ENCODE results near the gene COMT. TPM values are rescaled to one million over a fixed set of nuclear protein-coding genes. Genes with fewer than 3 reads are reported as not detected.

COMT gene
- total and polyA plus RNA-seq, 2 donors: 53.6 to 74.5 TPM

DNA sequence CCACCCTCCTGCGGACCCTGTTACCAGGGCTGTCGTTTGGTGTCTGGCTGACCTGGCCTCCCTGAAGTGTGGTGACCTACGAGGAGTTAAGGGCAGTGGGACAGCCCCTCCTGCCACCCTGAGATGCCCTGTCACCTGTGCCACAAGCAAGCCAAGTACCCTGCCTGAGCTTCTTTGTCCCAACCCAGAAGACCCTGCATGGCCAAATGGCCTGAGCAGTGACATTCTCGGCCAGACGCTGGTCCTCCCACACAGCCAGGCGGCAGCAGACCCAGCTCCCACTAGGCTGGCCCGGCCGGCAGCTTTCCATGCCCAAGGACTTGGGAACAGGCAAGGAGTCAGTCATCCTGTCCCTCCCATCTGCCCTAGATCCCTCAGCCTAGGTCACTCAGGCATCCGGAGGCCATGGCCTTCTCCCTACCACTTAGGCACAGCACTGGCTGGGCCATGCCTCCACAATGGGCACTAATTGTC is 67.5 kb downstream of the COMT start:
- Histone ChIP-seq H3K4me3 (ENCODE audit: low read length in 2 of 2) (no peak overlapping the region), H3K9me3 (ENCODE audit: control insufficient read depth in 2 of 2, insufficient read depth in 1 of 2, low read length in 1 of 2) (no peaks in the 10 kb centered on the region), H3K27me3 (ENCODE audit: control insufficient read depth in 2 of 2, insufficient read depth in 1 of 2, low read length in 1 of 2) (peaks cover 0 to 7% of the 10 kb centered on the region in 2 donors), H3K27ac (ENCODE audit: low read depth in 1 of 2, low read length in 1 of 2) (no peak overlapping the region), H3K36me3 (ENCODE audit: control insufficient read depth in 2 of 2, insufficient read depth in 2 of 2, low read length in 1 of 2) (no peaks in the 10 kb centered on the region), H3K4me1 (ENCODE audit: control insufficient read depth in 2 of 2, insufficient read depth in 2 of 2, low read length in 2 of 2) (no peaks in the 10 kb centered on the region)
- 98% methylated on average over 9 of the region's 9 CpGs for WGBS
- DNase-seq (ENCODE audit: low read depth in 6 of 9, low spot score in 9 of 9): no peak

DNA sequence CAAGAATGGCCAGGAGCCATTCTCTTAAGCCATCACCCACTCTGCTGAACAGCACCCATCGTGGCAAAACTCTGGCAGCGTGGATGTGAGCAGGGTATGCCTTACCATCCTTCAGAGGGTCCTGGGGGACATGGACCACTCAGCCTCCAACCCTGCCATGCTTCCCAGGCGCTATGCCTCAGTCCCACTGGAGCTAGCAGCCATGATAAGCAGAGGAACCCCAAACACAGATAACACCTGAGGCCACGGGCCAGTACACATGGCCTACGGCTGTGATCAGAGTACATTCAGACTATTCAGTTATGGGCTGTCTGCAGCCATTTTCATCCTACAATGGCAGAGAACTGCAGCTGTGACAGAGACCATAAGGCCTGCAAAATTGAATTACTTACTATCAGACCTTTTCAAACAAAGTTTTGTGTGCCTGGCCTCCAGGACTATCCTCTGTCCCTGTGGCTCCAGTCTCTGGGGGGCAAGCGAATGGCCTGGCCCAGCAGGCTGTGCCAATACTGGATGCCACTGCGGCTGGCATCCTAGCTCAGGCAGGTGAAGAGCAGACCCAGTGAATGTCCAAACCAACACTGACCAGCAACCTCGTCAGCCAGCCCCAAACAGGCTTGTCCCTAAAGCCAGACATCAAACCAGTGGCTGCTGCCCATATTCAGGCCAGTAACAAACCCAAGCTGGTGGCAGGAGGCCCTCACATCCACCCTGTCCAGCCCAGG is 68.2 kb downstream of the COMT start:
- H3K27ac ChIP-seq (ENCODE audit: low read depth in 1 of 2, low read length in 1 of 2): no peak overlapping the region
- no peak for DNase-seq (ENCODE audit: low read depth in 6 of 9, low spot score in 9 of 9)
- H3K36me3 ChIP-seq (ENCODE audit: control insufficient read depth in 2 of 2, insufficient read depth in 2 of 2, low read length in 1 of 2): no peaks in the 10 kb centered on the region
- H3K27me3 ChIP-seq (ENCODE audit: control insufficient read depth in 2 of 2, insufficient read depth in 1 of 2, low read length in 1 of 2): peaks cover 2 to 12% of the 10 kb centered on the region in 2 donors
- no peaks in the 10 kb centered on the region for H3K9me3 ChIP-seq (ENCODE audit: control insufficient read depth in 2 of 2, insufficient read depth in 1 of 2, low read length in 1 of 2)
- WGBS: 96% methylated on average over 8 of the region's 8 CpGs
- no peak overlapping the region for H3K4me3 ChIP-seq (ENCODE audit: low read length in 2 of 2)
- no peaks in the 10 kb centered on the region for H3K4me1 ChIP-seq (ENCODE audit: control insufficient read depth in 2 of 2, insufficient read depth in 2 of 2, low read length in 2 of 2)

DNA sequence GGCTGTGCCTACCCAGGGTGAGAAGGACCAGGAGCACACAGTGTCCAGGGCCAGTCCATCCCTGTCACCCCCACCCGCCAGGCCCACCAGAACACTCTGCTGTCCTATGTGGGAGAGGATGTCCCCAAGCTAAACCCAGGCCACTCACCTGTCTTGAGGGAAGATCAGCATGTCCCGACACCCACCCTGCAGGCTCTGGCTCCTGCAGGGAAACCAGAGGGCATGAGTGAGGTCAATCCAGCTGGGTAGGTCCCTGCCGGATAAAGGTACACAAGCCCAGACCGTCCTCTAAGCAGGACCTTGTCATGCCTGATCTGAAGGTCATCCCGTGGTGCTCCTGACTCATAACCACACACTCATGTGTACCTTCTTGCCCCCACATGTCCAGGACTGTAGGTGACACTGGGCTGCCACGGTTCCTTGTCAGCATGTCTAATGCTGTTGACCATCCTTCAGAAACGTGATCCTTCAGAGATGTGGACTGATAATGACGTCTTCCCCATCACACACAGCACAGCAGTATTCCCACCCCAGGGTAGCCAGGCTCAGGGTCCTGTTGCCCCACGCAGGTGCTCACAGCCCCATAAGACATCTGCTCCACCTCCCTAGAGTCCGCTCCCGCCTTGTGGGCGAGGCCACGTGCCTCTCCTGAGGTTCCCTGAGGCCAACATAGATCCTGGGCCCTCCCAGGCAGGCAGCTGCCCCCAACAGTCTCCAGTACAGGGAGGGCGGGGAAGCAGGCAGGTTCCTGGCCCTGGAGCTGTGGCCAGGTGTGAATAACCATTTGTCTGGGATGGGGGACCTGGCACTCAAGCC is 68.9 kb downstream of the COMT start:
- DNase-seq (ENCODE audit: low read depth in 6 of 9, low spot score in 9 of 9): no peak
- Histone ChIP-seq H3K36me3 (ENCODE audit: control insufficient read depth in 2 of 2, insufficient read depth in 2 of 2, low read length in 1 of 2) (no peaks in the 10 kb centered on the region), H3K4me3 (ENCODE audit: low read length in 2 of 2) (no peak overlapping the region), H3K9me3 (ENCODE audit: control insufficient read depth in 2 of 2, insufficient read depth in 1 of 2, low read length in 1 of 2) (no peaks in the 10 kb centered on the region), H3K4me1 (ENCODE audit: control insufficient read depth in 2 of 2, insufficient read depth in 2 of 2, low read length in 2 of 2) (no peaks in the 10 kb centered on the region), H3K27me3 (ENCODE audit: control insufficient read depth in 2 of 2, insufficient read depth in 1 of 2, low read length in 1 of 2) (peaks cover 10 to 20% of the 10 kb centered on the region in 2 donors), H3K27ac (ENCODE audit: low read depth in 1 of 2, low read length in 1 of 2) (no peak overlapping the region)
- 94% methylated on average over 14 of the region's 14 CpGs for WGBS

DNA sequence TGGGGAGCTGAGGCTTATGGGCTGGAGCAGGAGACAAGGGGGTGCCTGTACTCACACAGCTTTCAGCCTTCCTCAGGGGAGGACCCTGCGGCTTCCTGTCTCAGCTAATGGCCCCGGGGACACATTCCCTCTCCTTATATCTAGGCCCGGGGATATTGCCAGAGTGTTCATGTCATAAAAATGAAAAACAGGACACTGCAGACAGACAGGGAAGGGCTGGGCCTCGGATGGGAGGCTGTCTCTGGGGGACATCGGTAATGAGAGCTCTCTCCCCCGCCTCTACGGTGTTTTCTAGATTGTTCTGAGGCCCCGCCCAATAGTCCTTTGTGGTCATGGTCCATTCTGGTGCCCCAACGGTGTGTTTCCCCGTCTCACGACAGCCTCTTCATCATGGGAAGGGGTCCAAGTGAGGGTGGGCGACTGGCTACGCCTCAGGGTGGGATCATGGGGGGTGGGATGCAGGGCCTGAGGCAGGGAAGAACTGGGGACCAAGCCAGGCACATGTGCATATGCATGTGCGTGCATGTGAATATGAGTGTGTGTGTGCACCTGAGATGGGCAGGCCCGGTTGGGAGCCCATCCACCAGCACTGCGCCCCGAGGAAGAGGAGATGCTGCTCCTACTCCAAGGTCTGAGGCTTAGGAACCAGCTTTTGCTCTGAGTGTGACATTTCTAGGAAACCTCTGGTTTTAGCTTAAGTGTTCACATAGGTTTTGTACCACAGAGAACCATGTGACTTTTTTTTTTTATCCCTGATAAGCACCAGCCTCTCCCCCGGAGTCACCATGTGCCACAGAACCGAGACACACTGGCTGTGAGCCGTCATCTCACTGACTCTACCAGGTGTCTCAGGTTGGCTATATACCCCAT is 69.8 kb downstream of the COMT start:
- peaks cover 2 to 6% of the 10 kb centered on the region in 2 donors for H3K4me1 ChIP-seq (ENCODE audit: control insufficient read depth in 2 of 2, insufficient read depth in 2 of 2, low read length in 2 of 2)
- H3K9me3 ChIP-seq (ENCODE audit: control insufficient read depth in 2 of 2, insufficient read depth in 1 of 2, low read length in 1 of 2): no peaks in the 10 kb centered on the region
- DNase-seq (ENCODE audit: low read depth in 6 of 9, low spot score in 9 of 9): no peak
- peaks cover 18 to 28% of the 10 kb centered on the region in 2 donors for H3K27me3 ChIP-seq (ENCODE audit: control insufficient read depth in 2 of 2, insufficient read depth in 1 of 2, low read length in 1 of 2)
- no peaks in the 10 kb centered on the region for H3K36me3 ChIP-seq (ENCODE audit: control insufficient read depth in 2 of 2, insufficient read depth in 2 of 2, low read length in 1 of 2)
- H3K27ac ChIP-seq (ENCODE audit: low read depth in 1 of 2, low read length in 1 of 2): no peak overlapping the region
- 77% methylated on average over 20 of the region's 20 CpGs for WGBS
- no peak overlapping the region for H3K4me3 ChIP-seq (ENCODE audit: low read length in 2 of 2)

DNA sequence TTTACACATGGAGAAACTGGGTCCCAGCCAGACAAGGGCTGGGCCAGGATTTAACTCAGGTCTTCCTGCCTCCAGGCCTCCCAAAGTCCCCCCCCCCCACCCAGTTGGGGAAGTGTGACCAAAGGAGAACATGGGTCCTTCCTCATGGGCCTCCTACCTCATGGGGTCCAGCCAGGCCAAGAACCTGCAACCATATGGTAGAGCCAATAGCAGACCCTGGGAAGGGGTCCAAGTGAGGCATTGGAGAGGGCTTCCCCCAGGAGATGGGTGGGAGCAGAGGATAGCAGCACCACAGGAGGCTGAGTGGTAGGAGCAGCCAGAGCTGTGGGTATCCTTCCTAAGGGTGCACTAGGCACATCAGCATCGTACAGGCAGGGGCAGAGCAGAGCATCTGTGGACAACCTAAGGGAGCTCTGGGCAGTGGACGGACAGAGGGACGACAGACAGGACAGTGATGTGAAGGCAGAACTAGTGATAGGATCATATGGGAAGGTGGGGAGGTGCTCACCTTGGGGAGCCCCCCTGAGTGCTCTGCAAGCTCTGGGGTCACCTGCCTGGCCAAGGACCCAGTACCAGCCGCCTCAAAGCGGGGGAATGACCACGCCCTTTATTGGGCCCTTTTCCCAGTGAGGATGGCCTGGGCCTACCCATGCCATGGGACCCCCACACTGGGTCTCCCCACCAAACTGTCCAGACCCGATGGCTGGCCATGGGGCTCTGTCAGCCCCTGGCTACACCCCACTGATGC is 70.6 kb downstream of the COMT start:
- Histone ChIP-seq H3K4me3 (ENCODE audit: low read length in 2 of 2) (no peak overlapping the region), H3K27me3 (ENCODE audit: control insufficient read depth in 2 of 2, insufficient read depth in 1 of 2, low read length in 1 of 2) (peaks cover 22 to 35% of the 10 kb centered on the region in 2 donors), H3K36me3 (ENCODE audit: control insufficient read depth in 2 of 2, insufficient read depth in 2 of 2, low read length in 1 of 2) (no peaks in the 10 kb centered on the region), H3K4me1 (ENCODE audit: control insufficient read depth in 2 of 2, insufficient read depth in 2 of 2, low read length in 2 of 2) (peaks cover 5 to 6% of the 10 kb centered on the region in 2 donors), H3K27ac (ENCODE audit: low read depth in 1 of 2, low read length in 1 of 2) (no peak overlapping the region), H3K9me3 (ENCODE audit: control insufficient read depth in 2 of 2, insufficient read depth in 1 of 2, low read length in 1 of 2) (peaks cover 0 to 1% of the 10 kb centered on the region in 2 donors)
- no peak for DNase-seq (ENCODE audit: low read depth in 6 of 9, low spot score in 9 of 9)
- 99% methylated on average over 7 of the region's 7 CpGs for WGBS

DNA sequence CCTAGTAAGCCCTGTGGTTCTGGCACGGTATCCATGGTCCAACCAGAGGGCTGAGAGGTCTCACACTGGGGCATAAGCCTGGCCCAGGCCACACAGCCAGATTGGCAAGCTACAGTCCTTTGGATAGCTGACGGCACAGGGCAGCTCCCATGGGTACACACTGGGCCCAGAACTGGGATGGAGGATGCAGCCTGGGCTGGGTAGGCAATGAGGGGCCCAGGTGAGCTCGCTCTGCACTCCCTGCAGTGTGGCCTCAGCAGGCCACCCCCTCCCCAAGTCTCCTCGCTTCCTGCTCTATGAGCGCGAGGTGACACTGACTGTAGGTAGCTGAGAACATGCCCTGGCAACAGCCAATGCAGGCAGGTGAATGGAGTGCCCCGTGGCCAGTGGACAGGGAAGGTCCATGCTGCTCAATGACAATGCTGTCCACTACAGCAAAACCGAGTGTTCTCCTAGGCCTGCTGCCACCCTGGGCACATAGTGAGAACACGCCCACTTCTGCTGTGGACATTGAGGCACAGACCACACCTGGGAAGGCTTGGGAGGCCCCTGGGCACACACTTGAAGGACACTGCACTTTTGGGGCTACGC is 71.3 kb downstream of the COMT start:
- DNase-seq (ENCODE audit: low read depth in 6 of 9, low spot score in 9 of 9): no peak
- Histone ChIP-seq H3K27ac (ENCODE audit: low read depth in 1 of 2, low read length in 1 of 2) (no peak overlapping the region), H3K4me3 (ENCODE audit: low read length in 2 of 2) (no peak overlapping the region)

DNA sequence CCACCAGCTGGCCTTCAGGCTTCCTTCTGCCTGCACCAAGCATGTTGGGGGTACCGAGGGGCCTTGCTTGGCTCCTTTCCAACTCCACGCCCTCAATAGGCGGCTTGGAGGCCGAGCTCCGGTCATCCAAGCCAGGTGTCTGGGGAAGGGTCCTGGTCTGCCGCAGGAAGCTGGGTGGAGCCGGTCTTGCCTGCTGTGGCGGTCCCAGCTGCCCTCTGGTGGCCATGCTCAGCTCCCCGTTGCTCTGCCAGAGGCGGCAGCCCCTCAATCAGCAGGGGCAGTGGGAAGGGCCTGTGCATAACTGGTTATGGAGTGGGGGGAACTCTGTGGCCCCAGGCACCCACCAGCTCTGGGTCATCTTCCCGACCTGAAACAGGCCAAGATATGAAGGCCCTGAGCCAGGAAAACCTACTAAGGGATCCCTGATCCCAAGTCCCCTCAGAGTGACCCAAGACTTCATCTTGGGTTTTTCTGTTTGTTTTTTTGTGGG is 71.9 kb downstream of the COMT start:
- Histone ChIP-seq H3K4me1 (ENCODE audit: control insufficient read depth in 2 of 2, insufficient read depth in 2 of 2, low read length in 2 of 2) (peaks cover 6 to 9% of the 10 kb centered on the region in 2 donors), H3K9me3 (ENCODE audit: control insufficient read depth in 2 of 2, insufficient read depth in 1 of 2, low read length in 1 of 2) (peaks cover 0 to 5% of the 10 kb centered on the region in 2 donors), H3K27me3 (ENCODE audit: control insufficient read depth in 2 of 2, insufficient read depth in 1 of 2, low read length in 1 of 2) (peaks cover 27 to 47% of the 10 kb centered on the region in 2 donors), H3K27ac (ENCODE audit: low read depth in 1 of 2, low read length in 1 of 2) (no peak overlapping the region), H3K36me3 (ENCODE audit: control insufficient read depth in 2 of 2, insufficient read depth in 2 of 2, low read length in 1 of 2) (no peaks in the 10 kb centered on the region), H3K4me3 (ENCODE audit: low read length in 2 of 2) (no peak overlapping the region)
- DNase-seq (ENCODE audit: low read depth in 6 of 9, low spot score in 9 of 9): peak in 6 of 9 donors; percentile 9 to 61 (median 41)
- 9% methylated on average over 11 of the region's 11 CpGs for WGBS

More for the DNA sequence above, 71.3 kb downstream of the COMT start:
- no peaks in the 10 kb centered on the region for H3K36me3 ChIP-seq (ENCODE audit: control insufficient read depth in 2 of 2, insufficient read depth in 2 of 2, low read length in 1 of 2)
- peaks cover 6 to 9% of the 10 kb centered on the region in 2 donors for H3K4me1 ChIP-seq (ENCODE audit: control insufficient read depth in 2 of 2, insufficient read depth in 2 of 2, low read length in 2 of 2)
- 92% methylated on average over 10 of the region's 10 CpGs for WGBS
- H3K9me3 ChIP-seq (ENCODE audit: control insufficient read depth in 2 of 2, insufficient read depth in 1 of 2, low read length in 1 of 2): peaks cover 0 to 5% of the 10 kb centered on the region in 2 donors
- peaks cover 27 to 42% of the 10 kb centered on the region in 2 donors for H3K27me3 ChIP-seq (ENCODE audit: control insufficient read depth in 2 of 2, insufficient read depth in 1 of 2, low read length in 1 of 2)
